GM12878 (cell line): ENCODE data around the gene FAM186B. TPM values are rescaled to one million over a fixed set of nuclear protein-coding genes. Genes with fewer than 3 reads are reported as not detected.

Source experiments
- ATAC-seq: fragments of 200-7000 bp; cut with Tn5 transposase; 3 replicates; pipeline ENCODE4 v1.9.1; 2020; ENCODE audit warnings: mild to moderate bottlenecking, moderate library complexity
- BruUV-seq: library from RNA; stranded (reverse); fragments of 400-500 nt; replicated peaks from 2 replicates; lab custom pipeline; 2021; lab: Mats Ljungman, UMichigan
- CTCF ChIA-PET: fragments of 300-600 bp; sonication (Branson Sonifier 250); formaldehyde crosslinking; extraction: SDS; loops from one replicate; lab custom pipeline; 2021; ENCODE audit warnings: inconsistent platforms; lab: Yijun Ruan, JAX
- POLR2A ChIA-PET: fragments of 350-600 bp; formaldehyde crosslinking; extraction: SDS; loops from one replicate; lab custom pipeline; 2021; ENCODE audit warnings: inconsistent platforms; lab: Charles Lee
- RAD21 ChIA-PET: fragments of 300-600 bp; sonication (Branson Sonifier 250); formaldehyde crosslinking; loops from one replicate; lab custom pipeline; 2023; ENCODE audit warnings: antibody characterized with exemption; ENCODE audit not compliant: unreplicated experiment; lab: Charles Lee
- SMC1A ChIA-PET: fragments of 300-600 bp; sonication (Branson Sonifier 250); formaldehyde crosslinking; loops from one replicate; lab custom pipeline; 2023; ENCODE audit not compliant: unreplicated experiment, uncharacterized antibody; lab: Charles Lee
- DNase-seq: peaks from one replicate; pipeline ENCODE4 v3.0.0-alpha.2; 2011; ENCODE audit warnings: low read depth, low spot score
- FAIRE-seq: peaks from 3 replicates; lab custom pipeline; 2011; peaks lifted over from hg19 to GRCh38; lab: Jason Lieb, UNC
- H2AFZ ChIP-seq: 2 replicates; pipeline ENCODE4 v1.6.0; 2011; ENCODE audit warnings: low read depth, low read length, control low read depth; ENCODE audit not compliant: control insufficient read depth
- H3K27ac ChIP-seq: 2 replicates; pipeline ENCODE4 v1.5.1; 2011; ENCODE audit warnings: control low read depth; ENCODE audit not compliant: control insufficient read depth, insufficient read depth
- H3K27me3 ChIP-seq, 2 experiments: replicated peaks in 1 of 2; 2 replicates each; pipeline versions ENCODE4 v1.6.0 to v1.6.1; 2011; ENCODE audit warnings: low read length in 1 of 2; ENCODE audit not compliant: control insufficient read depth in 2 of 2, insufficient read depth in 2 of 2
- H3K36me3 ChIP-seq, 2 experiments: 2 replicates each; pipeline ENCODE4 v1.5.1; 2011; ENCODE audit warnings: low read length in 1 of 2; ENCODE audit not compliant: control insufficient read depth in 2 of 2, insufficient read depth in 2 of 2
- H3K4me1 ChIP-seq: 2 replicates; pipeline ENCODE4 v1.6.1; 2011; ENCODE audit warnings: mild to moderate bottlenecking, low read length, moderate library complexity, mixed read lengths; ENCODE audit not compliant: control insufficient read depth, insufficient read depth
- H3K4me2 ChIP-seq: 2 replicates; pipeline ENCODE4 v1.6.0; 2011; ENCODE audit warnings: control low read depth; ENCODE audit not compliant: control insufficient read depth, insufficient read depth
- H3K4me3 ChIP-seq: fragments of 200-600 bp; sonication (generic); 2 replicates; pipeline ENCODE4 v1.5.1; 2016
- H3K79me2 ChIP-seq: 2 replicates; pipeline ENCODE4 v1.6.0; 2011; ENCODE audit warnings: low read length; ENCODE audit not compliant: control insufficient read depth, insufficient read depth
- H3K9ac ChIP-seq: 2 replicates; pipeline ENCODE4 v1.8.0; 2011; ENCODE audit warnings: low read length, control low read depth, mixed read lengths; ENCODE audit not compliant: control insufficient read depth, insufficient read depth
- H3K9me3 ChIP-seq: replicated peaks from 3 replicates; pipeline ENCODE4 v1.5.1; 2011; ENCODE audit warnings: mild to moderate bottlenecking, low read length; ENCODE audit not compliant: control insufficient read depth, insufficient read depth
- H4K20me1 ChIP-seq: 2 replicates; pipeline ENCODE4 v1.6.0; 2011; ENCODE audit not compliant: control insufficient read depth, insufficient read depth
- CHD2 ChIP-seq: IDR thresholded peaks from 2 replicates; pipeline ENCODE4 v1.6.1; 2011; ENCODE audit warnings: low read depth, low read length, improper control_type of control experiment, borderline replicate concordance
- FOXK2 ChIP-seq: fragments of 450-650 bp; IDR thresholded peaks from 2 replicates; pipeline ENCODE4 v1.6.1; 2017; ENCODE audit warnings: mild to moderate bottlenecking, moderate library complexity
- MTA3 ChIP-seq: IDR thresholded peaks from 2 replicates; pipeline ENCODE4 v1.6.1; 2012; ENCODE audit warnings: low read length, inconsistent platforms, borderline replicate concordance
- MYB ChIP-seq: fragments of 150-350 bp; IDR thresholded peaks from 2 replicates; pipeline ENCODE4 v1.6.1; 2014; ENCODE audit warnings: mild to moderate bottlenecking, low read depth, low read length, borderline replicate concordance
- NBN ChIP-seq: fragments of 450-650 bp; IDR thresholded peaks from 2 replicates; pipeline ENCODE4 v1.6.1; 2016
- NR2C1 ChIP-seq: fragments of 450-650 bp; IDR thresholded peaks from 2 replicates; pipeline ENCODE4 v1.6.1; 2017; ENCODE audit warnings: antibody characterized with exemption, mild to moderate bottlenecking, moderate library complexity
- NR2F1 ChIP-seq: fragments of 450-650 bp; conservative IDR thresholded peaks from 2 replicates; pipeline ENCODE4 v1.6.1; 2017; ENCODE audit warnings: mild to moderate bottlenecking
- RAD21 ChIP-seq: IDR thresholded peaks from 2 replicates; pipeline ENCODE4 v1.6.1; 2011; ENCODE audit warnings: mild to moderate bottlenecking, low read depth, low read length, moderate library complexity; ENCODE audit not compliant: insufficient read depth
- SIX5 ChIP-seq: IDR thresholded peaks from 2 replicates; pipeline ENCODE4 v1.6.1; 2011; ENCODE audit warnings: mild to moderate bottlenecking, low read depth, low read length, moderate library complexity; ENCODE audit not compliant: severe bottlenecking
- SREBF1 ChIP-seq: IDR thresholded peaks from 2 replicates; pipeline ENCODE4 v1.6.1; 2012; ENCODE audit warnings: mild to moderate bottlenecking, low read length
- STAT1 ChIP-seq: fragments of 450-650 bp; conservative IDR thresholded peaks from 2 replicates; pipeline ENCODE4 v1.6.1; 2014; ENCODE audit warnings: antibody characterized with exemption, mild to moderate bottlenecking
- TCF7 ChIP-seq: IDR thresholded peaks from 2 replicates; pipeline ENCODE4 v1.6.1; 2014; ENCODE audit warnings: antibody characterized with exemption, borderline replicate concordance
- ZBTB33 ChIP-seq: fragments of 450-650 bp; IDR thresholded peaks from 2 replicates; pipeline ENCODE4 v1.6.1; 2017; ENCODE audit warnings: mild to moderate bottlenecking
- ZNF207 ChIP-seq: fragments of 450-650 bp; IDR thresholded peaks from 2 replicates; pipeline ENCODE4 v1.6.1; 2014; ENCODE audit warnings: antibody characterized with exemption, mild to moderate bottlenecking, borderline replicate concordance
- WGBS: methylation state at CpG from one replicate; pipeline ENCODE4 v1.1.6; 2016; ENCODE audit warnings: low lambda C conversion rate; ENCODE audit not compliant: insufficient replicate concordance, insufficient coverage; ENCODE audit errors: missing lambda C conversion rate; 5-methylcytosine and 5-hydroxymethylcytosine counted together
- in situ Hi-C: fragments of 300-500 bp; cut with MboI; formaldehyde crosslinking; loops from 9 replicates; pipeline ENCODE4 v1.14.3; 2018; ENCODE audit warnings: mixed read lengths
- intact Hi-C: fragments of 100-400 bp; cut with micrococcal nuclease; formaldehyde crosslinking; loops from one replicate; pipeline ENCODE4 v1.14.2; 2022; ENCODE audit not compliant: unreplicated experiment
- polyA plus RNA-seq, 11 experiments: library from polyadenylated mRNA; depleted of rRNA in 4 of 11; unstranded in 6 of 11; stranded (reverse) in 5 of 11; fragments of >200 nt; fragmentation: Nextera tagmentation in 4 of 11; fragmentation: Illumina TruSeq in 1 of 11; extraction: Ambion mirVana in 4 of 11; extraction: Trizol in 1 of 11; gene quantifications; 1 replicate in 1 of 11; 2 replicates in 10 of 11; pipeline versions ENCODE4 v1.2.1 to v1.2.3, GENCODE V29; 2011 to 2016; ENCODE audit warnings: inconsistent platforms in 2 of 11, missing spikeins in 2 of 11, low read depth in 1 of 11
- total RNA-seq, 4 experiments: library from RNA; depleted of rRNA in 3 of 4; stranded (reverse); fragments of >200 nt in 3 of 4; fragmentation: Illumina TruSeq in 1 of 4; extraction: Trizol in 1 of 4; gene quantifications; 2 replicates each; pipeline versions ENCODE4 v1.2.1 to v1.2.3, GENCODE V29; 2013 to 2021
- TF ChIP-seq, protein P1 (sequence below): IDR thresholded peaks from 2 replicates; pipeline ENCODE4 v1.6.1; 2012; ENCODE audit warnings: low read depth, low read length, improper control_type of control experiment
- TF ChIP-seq, protein P2 (sequence below): fragments of 450-650 bp; IDR thresholded peaks from 2 replicates; pipeline ENCODE4 v1.6.1; 2016; ENCODE audit warnings: mild to moderate bottlenecking, moderate library complexity, borderline replicate concordance

Gene FAM186B
- total and polyA plus RNA-seq, 10 of the 15 experiments (the other 5 are each of a cell fraction or from before 2014, with no cell fraction given), result 0.13 to 0.79 (median 0.51) TPM

- no peak overlapping the region for H3K4me2 ChIP-seq
- in situ Hi-C loops, result loop anchor here (10.0 kb wide), 1 partner anchor 188 kb away; no protein-coding TSS in a partner anchor
- no peaks in the 10 kb centered on the region for H4K20me1 ChIP-seq
- H3K27me3 ChIP-seq, result no peaks in the 10 kb centered on the region
- TF ChIP-seq NR2F1 (no peak), NR2C1 (no peak), ZNF207 (no peak), SIX5 (no peak), RAD21 (no peak), MTA3 (no peak), CHD2 (no peak), NBN (no peak), FOXK2 (no peak), ZBTB33 (no peak), MYB (no peak), SREBF1 (no peak), STAT1 (no peak), TCF7 (no peak)
- TF ChIP-seq, protein P1, sequence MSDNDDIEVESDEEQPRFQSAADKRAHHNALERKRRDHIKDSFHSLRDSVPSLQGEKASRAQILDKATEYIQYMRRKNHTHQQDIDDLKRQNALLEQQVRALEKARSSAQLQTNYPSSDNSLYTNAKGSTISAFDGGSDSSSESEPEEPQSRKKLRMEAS, result no peak
- TF ChIP-seq, protein P2, sequence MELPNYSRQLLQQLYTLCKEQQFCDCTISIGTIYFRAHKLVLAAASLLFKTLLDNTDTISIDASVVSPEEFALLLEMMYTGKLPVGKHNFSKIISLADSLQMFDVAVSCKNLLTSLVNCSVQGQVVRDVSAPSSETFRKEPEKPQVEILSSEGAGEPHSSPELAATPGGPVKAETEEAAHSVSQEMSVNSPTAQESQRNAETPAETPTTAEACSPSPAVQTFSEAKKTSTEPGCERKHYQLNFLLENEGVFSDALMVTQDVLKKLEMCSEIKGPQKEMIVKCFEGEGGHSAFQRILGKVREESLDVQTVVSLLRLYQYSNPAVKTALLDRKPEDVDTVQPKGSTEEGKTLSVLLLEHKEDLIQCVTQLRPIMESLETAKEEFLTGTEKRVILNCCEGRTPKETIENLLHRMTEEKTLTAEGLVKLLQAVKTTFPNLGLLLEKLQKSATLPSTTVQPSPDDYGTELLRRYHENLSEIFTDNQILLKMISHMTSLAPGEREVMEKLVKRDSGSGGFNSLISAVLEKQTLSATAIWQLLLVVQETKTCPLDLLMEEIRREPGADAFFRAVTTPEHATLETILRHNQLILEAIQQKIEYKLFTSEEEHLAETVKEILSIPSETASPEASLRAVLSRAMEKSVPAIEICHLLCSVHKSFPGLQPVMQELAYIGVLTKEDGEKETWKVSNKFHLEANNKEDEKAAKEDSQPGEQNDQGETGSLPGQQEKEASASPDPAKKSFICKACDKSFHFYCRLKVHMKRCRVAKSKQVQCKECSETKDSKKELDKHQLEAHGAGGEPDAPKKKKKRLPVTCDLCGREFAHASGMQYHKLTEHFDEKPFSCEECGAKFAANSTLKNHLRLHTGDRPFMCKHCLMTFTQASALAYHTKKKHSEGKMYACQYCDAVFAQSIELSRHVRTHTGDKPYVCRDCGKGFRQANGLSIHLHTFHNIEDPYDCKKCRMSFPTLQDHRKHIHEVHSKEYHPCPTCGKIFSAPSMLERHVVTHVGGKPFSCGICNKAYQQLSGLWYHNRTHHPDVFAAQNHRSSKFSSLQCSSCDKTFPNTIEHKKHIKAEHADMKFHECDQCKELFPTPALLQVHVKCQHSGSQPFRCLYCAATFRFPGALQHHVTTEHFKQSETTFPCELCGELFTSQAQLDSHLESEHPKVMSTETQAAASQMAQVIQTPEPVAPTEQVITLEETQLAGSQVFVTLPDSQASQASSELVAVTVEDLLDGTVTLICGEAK, result no peak
- no peak overlapping the region for H3K27ac ChIP-seq
- FAIRE-seq (no peak), DNase-seq (no peak), ATAC-seq (no peak)
- no peaks in the 10 kb centered on the region for H3K79me2 ChIP-seq
- no peak overlapping the region for H3K9ac ChIP-seq
- no peak overlapping the region for H3K4me3 ChIP-seq
- intact Hi-C loops, result no loop called here
- no peak overlapping the region for H2AFZ ChIP-seq
- no peaks in the 10 kb centered on the region for H3K9me3 ChIP-seq
- ChIA-PET CTCF (interaction anchor here (1.1 to 20.4 kb wide), 3 partner anchors 9 to 63 kb away, joined by 4 to 486 read pairs (median 13); partner anchors contain the start of gene FMNL3), SMC1A (interaction anchor here (1.2 to 10.9 kb wide), 3 partner anchors 15 to 61 kb away, joined by 3 to 191 read pairs (median 19); partner anchors contain the start of gene FMNL3), RAD21 (interaction anchor here (6.4 kb wide), 1 partner anchor 60 kb away, joined by 107 read pairs; the partner anchor contains the start of gene FMNL3), POLR2A (no interaction called here)
- 81% methylated on average over 7 of the region's 7 CpGs for WGBS
- BruUV-seq, result no TSS peak
- H3K4me1 ChIP-seq, result no peaks in the 10 kb centered on the region
- H3K36me3 ChIP-seq, result peaks cover 30 to 53% of the 10 kb centered on the region in 2 experiments
Observed at GRCh38 chr12:49646331-49646830, 40.9 kb upstream of the FAM186B start.
